ENCODE results near the gene MET.

Gene MET

GRCh38 chr7:116772926-116773749 is 101.1 kb downstream of the MET start:
- in situ Hi-C loops (cut with MboI; ENCODE audit: low pct_unique_long_range_greater_than_20kb, low sequenced_read_pairs) = no loop called here
- no peak for DNase-seq

GRCh38 chr7:116776046-116776445 is 104.0 kb downstream of the MET start:
- in situ Hi-C loops (cut with MboI; ENCODE audit: low pct_unique_long_range_greater_than_20kb, low sequenced_read_pairs) = loop anchor here (25.0 kb wide), 1 partner anchor 514 kb away; no protein-coding TSS in a partner anchor
- DNase-seq = no peak

GRCh38 chr7:116776610-116777289 is 104.8 kb downstream of the MET start:
- no peak for DNase-seq
- in situ Hi-C loops (cut with MboI; ENCODE audit: low pct_unique_long_range_greater_than_20kb, low sequenced_read_pairs) = loop anchor here (25.0 kb wide), 1 partner anchor 514 kb away; no protein-coding TSS in a partner anchor

- in situ Hi-C loops (cut with MboI; ENCODE audit: low pct_unique_long_range_greater_than_20kb, low sequenced_read_pairs) = loop anchor here (25.0 kb wide), 1 partner anchor 515 kb away; no protein-coding TSS in a partner anchor
- DNase-seq = no peak
Measured at GRCh38 chr7:116777651-116778281, 105.8 kb downstream of the MET start.

GRCh38 chr7:116779216-116779615 is 107.2 kb downstream of the MET start:
- in situ Hi-C loops (cut with MboI; ENCODE audit: low pct_unique_long_range_greater_than_20kb, low sequenced_read_pairs) = loop anchor here (25.0 kb wide), 1 partner anchor 517 kb away; no protein-coding TSS in a partner anchor

GRCh38 chr7:116779931-116780330 is 107.9 kb downstream of the MET start:
- in situ Hi-C loops (cut with MboI; ENCODE audit: low pct_unique_long_range_greater_than_20kb, low sequenced_read_pairs) = loop anchor here (25.0 kb wide), 1 partner anchor 518 kb away; no protein-coding TSS in a partner anchor
- DNase-seq = no peak

More at GRCh38 chr7:116779216-116779615, 107.2 kb downstream of the MET start:
- DNase-seq = no peak

- no peak for DNase-seq
- in situ Hi-C loops (cut with MboI; ENCODE audit: low pct_unique_long_range_greater_than_20kb, low sequenced_read_pairs) = loop anchor here (25.0 kb wide), 1 partner anchor 518 kb away; no protein-coding TSS in a partner anchor
Measured at GRCh38 chr7:116780521-116780920, 108.5 kb downstream of the MET start.

- DNase-seq = no peak
- in situ Hi-C loops (cut with MboI; ENCODE audit: low pct_unique_long_range_greater_than_20kb, low sequenced_read_pairs) = loop anchor here (25.0 kb wide), 1 partner anchor 519 kb away; no protein-coding TSS in a partner anchor
Measured at GRCh38 chr7:116780966-116781365, 109.0 kb downstream of the MET start.

- in situ Hi-C loops (cut with MboI; ENCODE audit: low pct_unique_long_range_greater_than_20kb, low sequenced_read_pairs) = loop anchor here (25.0 kb wide), 1 partner anchor 519 kb away; no protein-coding TSS in a partner anchor
- DNase-seq = no peak
Measured at GRCh38 chr7:116781584-116781983, 109.6 kb downstream of the MET start.

GRCh38 chr7:116782177-116782711 is 110.2 kb downstream of the MET start:
- in situ Hi-C loops (cut with MboI; ENCODE audit: low pct_unique_long_range_greater_than_20kb, low sequenced_read_pairs) = loop anchor here (25.0 kb wide), 1 partner anchor 520 kb away; no protein-coding TSS in a partner anchor
- DNase-seq = no peak

- no peak for DNase-seq
- in situ Hi-C loops (cut with MboI; ENCODE audit: low pct_unique_long_range_greater_than_20kb, low sequenced_read_pairs) = loop anchor here (25.0 kb wide), 1 partner anchor 521 kb away; no protein-coding TSS in a partner anchor
Measured at GRCh38 chr7:116783666-116784318, 111.8 kb downstream of the MET start.

- no peak for DNase-seq
- in situ Hi-C loops (cut with MboI; ENCODE audit: low pct_unique_long_range_greater_than_20kb, low sequenced_read_pairs) = loop anchor here (25.0 kb wide), 1 partner anchor 522 kb away; no protein-coding TSS in a partner anchor
Measured at GRCh38 chr7:116784647-116785046, 112.7 kb downstream of the MET start.

- in situ Hi-C loops (cut with MboI; ENCODE audit: low pct_unique_long_range_greater_than_20kb, low sequenced_read_pairs) = loop anchor here (25.0 kb wide), 1 partner anchor 524 kb away; no protein-coding TSS in a partner anchor
- no peak for DNase-seq
Measured at GRCh38 chr7:116785843-116786242, 113.8 kb downstream of the MET start.

GRCh38 chr7:116786791-116787443 is 114.9 kb downstream of the MET start:
- peak; percentile 35 for DNase-seq
- in situ Hi-C loops (cut with MboI; ENCODE audit: low pct_unique_long_range_greater_than_20kb, low sequenced_read_pairs) = loop anchor here (25.0 kb wide), 1 partner anchor 525 kb away; no protein-coding TSS in a partner anchor

GRCh38 chr7:116787881-116788280 is 115.9 kb downstream of the MET start:
- in situ Hi-C loops (cut with MboI; ENCODE audit: low pct_unique_long_range_greater_than_20kb, low sequenced_read_pairs) = loop anchor here (25.0 kb wide), 1 partner anchor 526 kb away; no protein-coding TSS in a partner anchor
- no peak for DNase-seq

- in situ Hi-C loops (cut with MboI; ENCODE audit: low pct_unique_long_range_greater_than_20kb, low sequenced_read_pairs) = loop anchor here (25.0 kb wide), 1 partner anchor 526 kb away; no protein-coding TSS in a partner anchor
- DNase-seq = no peak
Measured at GRCh38 chr7:116788572-116789197, 116.7 kb downstream of the MET start.

- DNase-seq = no peak
- in situ Hi-C loops (cut with MboI; ENCODE audit: low pct_unique_long_range_greater_than_20kb, low sequenced_read_pairs) = loop anchor here (25.0 kb wide), 1 partner anchor 528 kb away; no protein-coding TSS in a partner anchor
Measured at GRCh38 chr7:116790025-116790424, 118.0 kb downstream of the MET start.

All from KBM-7 (cell line).